ENCODE data around the gene PRDM11.

GRCh38 chr11:45224766-45225165 lies 78.3 kb downstream of the PRDM11 start:
- TF ChIP-seq, protein P1, sequence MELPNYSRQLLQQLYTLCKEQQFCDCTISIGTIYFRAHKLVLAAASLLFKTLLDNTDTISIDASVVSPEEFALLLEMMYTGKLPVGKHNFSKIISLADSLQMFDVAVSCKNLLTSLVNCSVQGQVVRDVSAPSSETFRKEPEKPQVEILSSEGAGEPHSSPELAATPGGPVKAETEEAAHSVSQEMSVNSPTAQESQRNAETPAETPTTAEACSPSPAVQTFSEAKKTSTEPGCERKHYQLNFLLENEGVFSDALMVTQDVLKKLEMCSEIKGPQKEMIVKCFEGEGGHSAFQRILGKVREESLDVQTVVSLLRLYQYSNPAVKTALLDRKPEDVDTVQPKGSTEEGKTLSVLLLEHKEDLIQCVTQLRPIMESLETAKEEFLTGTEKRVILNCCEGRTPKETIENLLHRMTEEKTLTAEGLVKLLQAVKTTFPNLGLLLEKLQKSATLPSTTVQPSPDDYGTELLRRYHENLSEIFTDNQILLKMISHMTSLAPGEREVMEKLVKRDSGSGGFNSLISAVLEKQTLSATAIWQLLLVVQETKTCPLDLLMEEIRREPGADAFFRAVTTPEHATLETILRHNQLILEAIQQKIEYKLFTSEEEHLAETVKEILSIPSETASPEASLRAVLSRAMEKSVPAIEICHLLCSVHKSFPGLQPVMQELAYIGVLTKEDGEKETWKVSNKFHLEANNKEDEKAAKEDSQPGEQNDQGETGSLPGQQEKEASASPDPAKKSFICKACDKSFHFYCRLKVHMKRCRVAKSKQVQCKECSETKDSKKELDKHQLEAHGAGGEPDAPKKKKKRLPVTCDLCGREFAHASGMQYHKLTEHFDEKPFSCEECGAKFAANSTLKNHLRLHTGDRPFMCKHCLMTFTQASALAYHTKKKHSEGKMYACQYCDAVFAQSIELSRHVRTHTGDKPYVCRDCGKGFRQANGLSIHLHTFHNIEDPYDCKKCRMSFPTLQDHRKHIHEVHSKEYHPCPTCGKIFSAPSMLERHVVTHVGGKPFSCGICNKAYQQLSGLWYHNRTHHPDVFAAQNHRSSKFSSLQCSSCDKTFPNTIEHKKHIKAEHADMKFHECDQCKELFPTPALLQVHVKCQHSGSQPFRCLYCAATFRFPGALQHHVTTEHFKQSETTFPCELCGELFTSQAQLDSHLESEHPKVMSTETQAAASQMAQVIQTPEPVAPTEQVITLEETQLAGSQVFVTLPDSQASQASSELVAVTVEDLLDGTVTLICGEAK (IDR thresholded peaks at IDR 0.05; ENCODE audit: borderline replicate concordance): no peak
- TF ChIP-seq USF1 (IDR thresholded peaks at IDR 0.05; ENCODE audit: borderline replicate concordance, extremely low read length, insufficient read depth, low read depth, low read length) (no peak), RFX5 (IDR thresholded peaks at IDR 0.05; ENCODE audit: low read depth, low read length) (no peak), FOS (IDR thresholded peaks at IDR 0.05; ENCODE audit: borderline replicate concordance, extremely low read depth, insufficient read length) (no peak), MEF2A (IDR thresholded peaks at IDR 0.05; ENCODE audit: insufficient read depth, low read depth, low read length) (no peak), TCF7 (IDR thresholded peaks at IDR 0.05; ENCODE audit: borderline replicate concordance) (no peak), POLR2A (IDR thresholded peaks at IDR 0.05; ENCODE audit: low read depth, low read length) (no peak), ATF7 (IDR thresholded peaks at IDR 0.05; ENCODE audit: low read depth) (no peak), EP300 (IDR thresholded peaks at IDR 0.05; ENCODE audit: borderline replicate concordance in 1 of 2, control insufficient read depth in 1 of 2, low read depth in 2 of 2, low read length in 2 of 2) (no peak)
- TF ChIP-seq, protein P2, sequence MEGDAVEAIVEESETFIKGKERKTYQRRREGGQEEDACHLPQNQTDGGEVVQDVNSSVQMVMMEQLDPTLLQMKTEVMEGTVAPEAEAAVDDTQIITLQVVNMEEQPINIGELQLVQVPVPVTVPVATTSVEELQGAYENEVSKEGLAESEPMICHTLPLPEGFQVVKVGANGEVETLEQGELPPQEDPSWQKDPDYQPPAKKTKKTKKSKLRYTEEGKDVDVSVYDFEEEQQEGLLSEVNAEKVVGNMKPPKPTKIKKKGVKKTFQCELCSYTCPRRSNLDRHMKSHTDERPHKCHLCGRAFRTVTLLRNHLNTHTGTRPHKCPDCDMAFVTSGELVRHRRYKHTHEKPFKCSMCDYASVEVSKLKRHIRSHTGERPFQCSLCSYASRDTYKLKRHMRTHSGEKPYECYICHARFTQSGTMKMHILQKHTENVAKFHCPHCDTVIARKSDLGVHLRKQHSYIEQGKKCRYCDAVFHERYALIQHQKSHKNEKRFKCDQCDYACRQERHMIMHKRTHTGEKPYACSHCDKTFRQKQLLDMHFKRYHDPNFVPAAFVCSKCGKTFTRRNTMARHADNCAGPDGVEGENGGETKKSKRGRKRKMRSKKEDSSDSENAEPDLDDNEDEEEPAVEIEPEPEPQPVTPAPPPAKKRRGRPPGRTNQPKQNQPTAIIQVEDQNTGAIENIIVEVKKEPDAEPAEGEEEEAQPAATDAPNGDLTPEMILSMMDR (IDR thresholded peaks at IDR 0.05 in 2 of 3, conservative IDR thresholded peaks at IDR 0.05 in 1 of 3; ENCODE audit: control insufficient read depth in 2 of 3, extremely low read depth in 1 of 3, insufficient read depth in 1 of 3, low read depth in 3 of 3, low read length in 3 of 3): no peak
